Thyroid gland (tissue), 4 donors: Measurements from ENCODE around the gene CTSS. TPM values are rescaled to one million over a fixed set of nuclear protein-coding genes. Genes with fewer than 3 reads are reported as not detected.

Source experiments
- DNase-seq, 2 donors: peaks; one replicate each; pipeline ENCODE4 v3.0.0-alpha.2; 2019
- H3K27ac ChIP-seq, 3 donors: fragments of 200-600 bp; sonication (generic); 1 replicate in 2 of 3; 2 replicates in 1 of 3; pipeline ENCODE4 v1.5.1; 2016 to 2019; ENCODE audit warnings: mild to moderate bottlenecking in 1 of 3, moderate library complexity in 1 of 3
- H3K27me3 ChIP-seq: fragments of 200-600 bp; sonication (generic); one replicate; pipeline ENCODE4 v1.5.1; 2019
- H3K36me3 ChIP-seq, 2 donors: fragments of 200-600 bp; sonication (generic); one replicate each; pipeline ENCODE4 v1.5.1; 2016 to 2019
- H3K4me1 ChIP-seq, 2 donors: fragments of 200-600 bp; sonication (generic); one replicate each; pipeline ENCODE4 v1.5.1; 2017 to 2019
- H3K4me3 ChIP-seq, 3 donors: fragments of 200-600 bp; sonication (generic); replicated peaks in 1 of 3; 1 replicate in 2 of 3; 2 replicates in 1 of 3; pipeline ENCODE4 v1.5.1; 2016; ENCODE audit warnings: mild to moderate bottlenecking in 1 of 3
- H3K9me3 ChIP-seq: fragments of 200-600 bp; sonication (generic); one replicate; pipeline ENCODE4 v1.5.1; 2017
- CTCF ChIP-seq, 6 experiments: fragments of 200-600 bp in 3 of 6; fragments of 450-650 bp in 3 of 6; sonication (generic) in 3 of 6; IDR thresholded peaks; one replicate each; pipeline ENCODE4 v1.5.1; 2016 to 2019; ENCODE audit warnings: antibody characterized with exemption in 6 of 6, mild to moderate bottlenecking in 2 of 6, inconsistent platforms in 1 of 6, moderate library complexity in 1 of 6
- POLR2A ChIP-seq, 2 donors: fragments of 450-650 bp; IDR thresholded peaks; one replicate each; pipeline ENCODE4 v1.6.1; 2017; ENCODE audit warnings: antibody characterized with exemption in 2 of 2, mild to moderate bottlenecking in 2 of 2, moderate library complexity in 1 of 2
- WGBS, 2 donors: methylation state at CpG; one replicate each; pipeline ENCODE4 v1.1.5; 2017; 5-methylcytosine and 5-hydroxymethylcytosine counted together
- intact Hi-C: fragments of 100-400 bp; cut with DNase I; formaldehyde crosslinking; loops from one replicate; pipeline ENCODE4 v1.15.1; 2023
- total RNA-seq, 4 donors: library from RNA; depleted of rRNA; stranded (reverse); fragments of >200 nt; gene quantifications; one replicate each; pipeline ENCODE4 v1.2.3, GENCODE V29; 2016

Gene CTSS
- total RNA-seq, 4 donors from 2014 or later, result 26.2 to 49.3 (median 33.1) TPM

GRCh38 chr1:150789396-150789795 lies 23.8 kb upstream of the CTSS start:
- H3K27ac ChIP-seq, result no peak overlapping the region
- H3K4me1 ChIP-seq, result no peaks in the 10 kb centered on the region
- no peak for DNase-seq
- no peak overlapping the region for H3K4me3 ChIP-seq
- no peaks in the 10 kb centered on the region for H3K36me3 ChIP-seq
- WGBS, 2 donors, result 73 to 82% methylated on average over 4 of the region's 4 CpGs
- intact Hi-C loops, result no loop called here
- H3K27me3 ChIP-seq, result no peaks in the 10 kb centered on the region
- no peaks in the 10 kb centered on the region for H3K9me3 ChIP-seq
- no peak for TF ChIP-seq CTCF (IDR thresholded peaks at IDR 0.05)
- TF ChIP-seq POLR2A (IDR thresholded peaks at IDR 0.05), result no peak

GRCh38 chr1:150788946-150789345 lies 23.4 kb upstream of the CTSS start:
- 91 to 94% methylated on average over 4 of the region's 4 CpGs for WGBS, 2 donors
- no peaks in the 10 kb centered on the region for H3K27me3 ChIP-seq
- H3K27ac ChIP-seq, result no peak overlapping the region
- TF ChIP-seq CTCF (IDR thresholded peaks at IDR 0.05), result no peak
- TF ChIP-seq POLR2A (IDR thresholded peaks at IDR 0.05), result no peak
- no peaks in the 10 kb centered on the region for H3K9me3 ChIP-seq
- intact Hi-C loops, result no loop called here
- no peak overlapping the region for H3K4me3 ChIP-seq
- DNase-seq, result no peak
- H3K36me3 ChIP-seq, result no peaks in the 10 kb centered on the region
- no peaks in the 10 kb centered on the region for H3K4me1 ChIP-seq

GRCh38 chr1:150787455-150787854 lies 21.9 kb upstream of the CTSS start:
- Histone ChIP-seq H3K27ac (no peak overlapping the region), H3K27me3 (no peaks in the 10 kb centered on the region)

GRCh38 chr1:150780510-150780909 lies 14.9 kb upstream of the CTSS start:
- Histone ChIP-seq H3K27ac (no peak overlapping the region), H3K36me3 (no peaks in the 10 kb centered on the region), H3K27me3 (no peaks in the 10 kb centered on the region), H3K9me3 (no peaks in the 10 kb centered on the region), H3K4me3 (no peak overlapping the region), H3K4me1 (no peaks in the 10 kb centered on the region)
- WGBS, 2 donors, result 80% methylated on average over 3 of the region's 3 CpGs
- no peak for TF ChIP-seq CTCF (IDR thresholded peaks at IDR 0.05)
- TF ChIP-seq POLR2A (IDR thresholded peaks at IDR 0.05), result no peak
- no peak for DNase-seq
- intact Hi-C loops, result no loop called here

More at GRCh38 chr1:150787455-150787854, 21.9 kb upstream of the CTSS start:
- TF ChIP-seq CTCF (IDR thresholded peaks at IDR 0.05) (no peak), POLR2A (IDR thresholded peaks at IDR 0.05) (no peak)
- H3K36me3 ChIP-seq, result no peaks in the 10 kb centered on the region
- no peak overlapping the region for H3K4me3 ChIP-seq
- H3K9me3 ChIP-seq, result no peaks in the 10 kb centered on the region
- DNase-seq, result no peak
- H3K4me1 ChIP-seq, result no peaks in the 10 kb centered on the region
- intact Hi-C loops, result no loop called here

GRCh38 chr1:150778409-150778808 lies 12.8 kb upstream of the CTSS start:
- Histone ChIP-seq H3K27me3 (no peaks in the 10 kb centered on the region), H3K4me1 (no peaks in the 10 kb centered on the region), H3K4me3 (no peak overlapping the region), H3K36me3 (no peaks in the 10 kb centered on the region), H3K9me3 (no peaks in the 10 kb centered on the region), H3K27ac (no peak overlapping the region)
- intact Hi-C loops, result no loop called here
- no peak for DNase-seq
- TF ChIP-seq POLR2A (IDR thresholded peaks at IDR 0.05), result no peak
- TF ChIP-seq CTCF (IDR thresholded peaks at IDR 0.05), result no peak
- 88 to 100% methylated on average over 1 of the region's 1 CpG for WGBS, 2 donors
